ENCODE measurements around the gene FGF2. TPM values are rescaled to one million over a fixed set of nuclear protein-coding genes. Genes with fewer than 3 reads are reported as not detected.

The FGF2 gene
- total RNA-seq, 1 donor from 2014 or later = 26.1 TPM

DNA sequence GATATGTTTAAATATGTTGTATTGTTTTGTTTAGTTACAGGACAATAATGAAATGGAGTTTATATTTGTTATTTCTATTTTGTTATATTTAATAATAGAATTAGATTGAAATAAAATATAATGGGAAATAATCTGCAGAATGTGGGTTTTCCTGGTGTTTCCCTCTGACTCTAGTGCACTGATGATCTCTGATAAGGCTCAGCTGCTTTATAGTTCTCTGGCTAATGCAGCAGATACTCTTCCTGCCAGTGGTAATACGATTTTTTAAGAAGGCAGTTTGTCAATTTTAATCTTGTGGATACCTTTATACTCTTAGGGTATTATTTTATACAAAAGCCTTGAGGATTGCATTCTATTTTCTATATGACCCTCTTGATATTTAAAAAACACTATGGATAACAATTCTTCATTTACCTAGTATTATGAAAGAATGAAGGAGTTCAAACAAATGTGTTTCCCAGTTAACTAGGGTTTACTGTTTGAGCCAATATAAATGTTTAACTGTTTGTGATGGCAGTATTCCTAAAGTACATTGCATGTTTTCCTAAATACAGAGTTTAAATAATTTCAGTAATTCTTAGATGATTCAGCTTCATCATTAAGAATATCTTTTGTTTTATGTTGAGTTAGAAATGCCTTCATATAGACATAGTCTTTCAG lies 68.8 kb downstream of the FGF2 start:
- H3K4me3 Mint-ChIP-seq (ENCODE audit: unreplicated experiment) = no peak overlapping the region
- H3K27ac Mint-ChIP-seq (ENCODE audit: unreplicated experiment) = no peak overlapping the region
- no peaks in the 10 kb centered on the region for H3K4me1 Mint-ChIP-seq (ENCODE audit: unreplicated experiment)
- peaks cover 8% of the 10 kb centered on the region for H3K36me3 Mint-ChIP-seq (ENCODE audit: low read depth, unreplicated experiment)
- TF ChIP-seq CTCF (IDR thresholded peaks at IDR 0.05; ENCODE audit: unreplicated experiment) = no peak
- no peaks in the 10 kb centered on the region for H3K27me3 Mint-ChIP-seq (ENCODE audit: unreplicated experiment)
- DNase-seq (ENCODE audit: low spot score) = no peak
- H3K9me3 Mint-ChIP-seq (ENCODE audit: unreplicated experiment) = no peaks in the 10 kb centered on the region

GRCh38 chr4:122896270-122896669 lies 69.6 kb downstream of the FGF2 start:
- H3K4me1 Mint-ChIP-seq (ENCODE audit: unreplicated experiment) = no peaks in the 10 kb centered on the region
- no peak overlapping the region for H3K4me3 Mint-ChIP-seq (ENCODE audit: unreplicated experiment)
- H3K9me3 Mint-ChIP-seq (ENCODE audit: unreplicated experiment) = no peaks in the 10 kb centered on the region
- H3K27ac Mint-ChIP-seq (ENCODE audit: unreplicated experiment) = no peak overlapping the region
- no peaks in the 10 kb centered on the region for H3K27me3 Mint-ChIP-seq (ENCODE audit: unreplicated experiment)
- peaks cover 8% of the 10 kb centered on the region for H3K36me3 Mint-ChIP-seq (ENCODE audit: low read depth, unreplicated experiment)
- no peak for DNase-seq (ENCODE audit: low spot score)
- TF ChIP-seq CTCF (IDR thresholded peaks at IDR 0.05; ENCODE audit: unreplicated experiment) = no peak

- no peaks in the 10 kb centered on the region for H3K27me3 Mint-ChIP-seq (ENCODE audit: unreplicated experiment)
- H3K36me3 Mint-ChIP-seq (ENCODE audit: low read depth, unreplicated experiment) = no peaks in the 10 kb centered on the region
- H3K4me3 Mint-ChIP-seq (ENCODE audit: unreplicated experiment) = no peak overlapping the region
Observed at GRCh38 chr4:122898370-122899150, 71.9 kb downstream of the FGF2 start.

GRCh38 chr4:122899682-122900081 lies 73.1 kb downstream of the FGF2 start:
- H3K27ac Mint-ChIP-seq (ENCODE audit: unreplicated experiment) = no peak overlapping the region
- H3K4me1 Mint-ChIP-seq (ENCODE audit: unreplicated experiment) = no peaks in the 10 kb centered on the region
- H3K4me3 Mint-ChIP-seq (ENCODE audit: unreplicated experiment) = no peak overlapping the region
- no peak for TF ChIP-seq CTCF (IDR thresholded peaks at IDR 0.05; ENCODE audit: unreplicated experiment)
- H3K36me3 Mint-ChIP-seq (ENCODE audit: low read depth, unreplicated experiment) = no peaks in the 10 kb centered on the region
- H3K9me3 Mint-ChIP-seq (ENCODE audit: unreplicated experiment) = no peaks in the 10 kb centered on the region
- no peaks in the 10 kb centered on the region for H3K27me3 Mint-ChIP-seq (ENCODE audit: unreplicated experiment)
- no peak for DNase-seq (ENCODE audit: low spot score)

More at GRCh38 chr4:122898370-122899150, 71.9 kb downstream of the FGF2 start:
- no peak for DNase-seq (ENCODE audit: low spot score)
- Mint-ChIP-seq H3K27ac (ENCODE audit: unreplicated experiment) (no peak overlapping the region), H3K4me1 (ENCODE audit: unreplicated experiment) (no peaks in the 10 kb centered on the region), H3K9me3 (ENCODE audit: unreplicated experiment) (no peaks in the 10 kb centered on the region)
- TF ChIP-seq CTCF (IDR thresholded peaks at IDR 0.05; ENCODE audit: unreplicated experiment) = no peak

DNA sequence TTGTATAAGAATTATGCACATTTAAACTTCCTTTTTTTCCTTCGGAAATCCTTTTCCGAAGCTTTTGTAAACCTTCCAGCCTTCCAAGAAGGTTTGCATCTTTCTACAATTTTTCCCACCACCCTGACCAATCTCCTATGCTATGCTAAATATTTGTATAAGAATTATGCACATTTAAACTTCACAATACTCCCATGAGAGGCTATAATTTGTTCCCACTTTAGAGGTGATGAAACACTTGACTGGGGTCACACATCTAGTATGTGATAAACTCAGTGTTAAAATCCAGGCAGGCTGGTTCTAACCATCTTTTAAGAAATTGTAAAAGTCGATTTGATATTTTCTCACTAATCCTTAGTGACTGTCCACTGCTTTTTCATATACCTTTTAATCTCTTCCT lies 73.7 kb downstream of the FGF2 start:
- Mint-ChIP-seq H3K4me1 (ENCODE audit: unreplicated experiment) (no peaks in the 10 kb centered on the region), H3K9me3 (ENCODE audit: unreplicated experiment) (no peaks in the 10 kb centered on the region)

More for the DNA sequence above, 73.7 kb downstream of the FGF2 start:
- TF ChIP-seq CTCF (IDR thresholded peaks at IDR 0.05; ENCODE audit: unreplicated experiment) = no peak
- H3K4me3 Mint-ChIP-seq (ENCODE audit: unreplicated experiment) = no peak overlapping the region
- no peak overlapping the region for H3K27ac Mint-ChIP-seq (ENCODE audit: unreplicated experiment)
- no peaks in the 10 kb centered on the region for H3K36me3 Mint-ChIP-seq (ENCODE audit: low read depth, unreplicated experiment)
- H3K27me3 Mint-ChIP-seq (ENCODE audit: unreplicated experiment) = no peaks in the 10 kb centered on the region
- no peak for DNase-seq (ENCODE audit: low spot score)

All from endothelial cell (in vitro differentiated cells).